HPDE6-E6E7 (cell line): ENCODE data around the gene KCNAB3.

Experiments
- DNase-seq: peaks from one replicate; pipeline ENCODE4 v3.0.0; 2011; ENCODE audit warnings: missing footprints; ENCODE audit errors: extremely low spot score

Gene KCNAB3

GRCh38 chr17:7880076-7880868 is 49.4 kb downstream of the KCNAB3 start:
- no peak for DNase-seq

GRCh38 chr17:7878234-7878633 is 51.4 kb downstream of the KCNAB3 start:
- no peak for DNase-seq

- no peak for DNase-seq
Measured at GRCh38 chr17:7875804-7876370, 53.8 kb downstream of the KCNAB3 start.

GRCh38 chr17:7873051-7873450 is 56.6 kb downstream of the KCNAB3 start:
- DNase-seq: no peak
